HG02938 (cell line): ENCODE results near the gene FIP1L1.
A peak's percentile ranks its signal among the peaks of the same experiment; 100 is the strongest.
"Not testable (repeated sequence)": the region's sequence is repeated elsewhere in the genome, so short reads cannot be mapped to it uniquely, and the experiment has no call there.

Experiments used
- ATAC-seq: cut with Tn5 transposase; IDR thresholded peaks from one replicate; pipeline ENCODE4 v1.9.1; 2021; ENCODE audit warnings: mild to moderate bottlenecking, moderate library complexity; ENCODE audit not compliant: unreplicated experiment

The FIP1L1 gene

DNA sequence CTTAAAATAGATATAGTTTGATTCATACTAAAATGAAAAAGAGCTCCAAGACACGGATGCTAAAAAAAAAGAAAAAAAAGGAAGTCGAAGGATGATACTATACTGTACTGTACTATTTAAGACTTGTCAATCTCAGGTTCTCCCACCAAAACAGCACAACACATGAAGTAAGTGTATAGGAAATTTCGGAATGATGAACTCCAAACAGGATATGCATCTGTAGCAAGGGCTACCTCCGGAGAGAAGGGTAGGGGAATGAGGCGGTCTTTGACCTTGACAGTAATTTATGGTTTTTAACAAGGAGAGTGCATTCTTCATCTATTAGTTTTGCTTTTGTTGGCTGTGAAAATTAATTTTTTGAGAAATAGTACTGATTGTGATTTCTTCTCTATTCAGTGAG lies 541 bp upstream of the FIP1L1 start:
- no peak for ATAC-seq

DNA sequence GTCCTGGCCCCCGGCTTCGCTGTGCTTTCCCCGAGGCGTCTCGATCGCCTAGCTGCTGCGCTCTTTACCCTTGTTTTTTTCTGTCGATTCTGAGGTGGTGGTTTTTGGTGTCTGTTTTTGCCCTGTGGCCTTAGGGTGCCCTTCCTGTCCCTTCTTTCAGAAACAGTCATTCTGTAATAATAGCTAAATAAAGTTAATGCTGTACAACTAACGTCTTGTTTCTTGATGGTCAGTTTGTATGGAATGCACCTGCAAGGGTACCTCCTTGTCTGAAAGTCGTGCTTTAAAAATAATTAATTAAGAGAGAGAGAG lies 686 bp downstream of the FIP1L1 start:
- peak; percentile 43 for ATAC-seq

DNA sequence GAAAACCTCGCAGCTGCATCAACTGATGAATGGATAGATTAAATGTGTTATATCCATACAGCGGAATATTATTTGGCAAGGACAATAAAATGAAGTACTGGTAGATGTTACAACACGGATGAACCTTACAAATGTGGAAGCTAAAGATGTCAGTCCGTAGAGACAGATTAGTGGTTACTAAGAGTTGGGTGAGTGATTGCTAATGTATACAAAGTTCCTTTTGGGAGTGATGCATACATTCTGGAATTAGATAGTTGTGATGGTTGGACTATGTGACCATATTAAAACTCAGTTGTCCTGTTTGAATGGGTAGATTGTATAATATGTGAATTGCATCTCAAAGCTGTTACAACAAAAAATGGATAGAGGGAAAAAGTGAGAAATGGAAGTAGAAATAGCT lies 2.8 kb downstream of the FIP1L1 start:
- ATAC-seq, result no peak

DNA sequence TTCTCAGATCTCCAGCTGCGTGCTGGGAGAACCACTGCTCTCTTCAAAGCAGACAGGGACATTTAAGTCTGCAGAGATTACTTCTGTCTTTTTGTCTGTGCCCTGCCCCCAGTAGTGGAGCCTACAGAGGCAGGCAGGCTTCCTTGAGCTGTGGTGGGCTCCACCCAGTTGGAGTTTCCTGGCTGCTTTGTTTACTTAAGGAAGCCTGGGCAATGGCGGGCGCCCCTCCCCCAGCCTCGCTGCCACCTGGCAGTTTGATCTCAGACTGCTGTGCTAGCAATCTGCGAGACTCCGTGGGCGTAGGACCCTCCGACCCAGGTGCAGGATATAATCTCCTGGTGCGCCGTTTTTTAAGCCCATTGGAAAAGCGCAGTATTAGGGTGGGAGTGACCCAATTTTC lies 32.0 kb downstream of the FIP1L1 start:
- ATAC-seq, result not testable (repeated sequence)

DNA sequence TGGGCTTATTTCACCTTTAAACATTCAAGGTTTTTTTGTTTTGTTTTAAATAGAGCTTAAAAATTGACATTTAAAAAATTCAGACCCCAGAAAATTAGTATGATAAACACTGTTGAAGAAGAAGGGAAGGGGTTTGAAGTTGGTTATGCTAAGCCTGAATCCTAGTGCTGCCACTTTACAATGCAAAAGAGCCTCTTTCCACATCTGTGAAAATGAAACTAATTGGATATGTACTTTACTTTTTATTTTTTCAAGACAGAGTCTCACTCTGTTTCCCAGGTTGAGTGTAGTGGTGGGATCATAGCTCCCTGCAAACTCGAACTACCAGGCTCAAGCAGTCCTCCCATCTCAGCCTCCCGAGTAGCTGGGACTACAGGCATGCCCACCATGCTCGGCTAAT lies 41.8 kb downstream of the FIP1L1 start:
- ATAC-seq, result no peak

DNA sequence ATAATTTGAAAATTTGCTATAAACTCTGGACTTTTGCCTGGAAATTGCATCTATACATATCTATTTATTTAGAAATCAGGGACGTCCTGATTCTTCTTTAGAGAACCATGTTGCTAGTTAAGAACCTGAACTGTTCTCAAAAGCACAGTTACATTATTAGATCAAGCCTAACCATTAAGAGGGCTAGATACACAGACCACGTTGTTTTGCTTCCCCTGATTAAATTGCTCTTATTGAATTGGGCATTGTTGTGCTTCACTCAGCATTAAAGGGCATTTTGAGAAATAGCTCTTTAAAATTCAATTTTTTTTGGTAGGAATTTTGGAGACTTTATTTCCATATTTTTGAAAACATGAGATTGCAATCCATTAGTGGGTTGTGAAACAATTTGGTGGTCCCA lies 44.4 kb downstream of the FIP1L1 start:
- no peak for ATAC-seq

DNA sequence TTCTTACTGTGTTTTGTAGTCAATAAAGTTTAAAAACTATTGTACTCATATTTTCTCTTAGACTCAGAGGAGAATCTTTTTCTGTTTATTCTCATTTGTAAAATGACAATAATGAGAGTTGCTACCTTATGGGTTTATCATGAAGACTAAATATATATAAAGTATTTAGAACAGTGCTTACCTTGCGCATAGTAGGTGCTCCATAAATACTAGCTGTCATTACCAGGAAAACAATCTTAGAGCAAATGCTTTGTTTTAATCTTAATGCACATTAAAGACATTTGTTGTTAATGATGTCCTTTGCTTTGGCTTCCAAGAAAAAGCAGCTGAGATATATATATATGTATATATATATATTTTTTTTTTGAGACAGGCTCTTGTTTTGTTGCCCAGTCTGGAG lies 44.9 kb downstream of the FIP1L1 start:
- no peak for ATAC-seq

DNA sequence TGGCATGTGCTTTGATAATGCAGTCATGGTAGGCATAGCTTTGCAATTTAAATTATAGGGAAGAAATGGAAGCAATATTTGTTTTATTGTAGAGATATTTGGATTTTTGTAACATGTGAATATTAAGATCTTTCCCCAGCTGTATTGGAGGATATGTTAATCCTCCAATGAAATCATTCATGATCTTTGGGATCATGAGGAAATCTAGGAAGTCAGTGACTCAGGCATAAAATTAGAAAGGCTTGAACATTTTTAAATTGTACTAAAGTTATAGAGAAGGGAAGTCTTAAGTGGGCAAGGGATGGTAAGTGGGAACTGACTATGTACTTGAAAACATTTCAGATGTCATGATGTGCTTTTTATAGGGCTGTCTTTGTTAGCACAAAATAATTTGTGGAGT lies 46.8 kb downstream of the FIP1L1 start:
- ATAC-seq, result no peak

DNA sequence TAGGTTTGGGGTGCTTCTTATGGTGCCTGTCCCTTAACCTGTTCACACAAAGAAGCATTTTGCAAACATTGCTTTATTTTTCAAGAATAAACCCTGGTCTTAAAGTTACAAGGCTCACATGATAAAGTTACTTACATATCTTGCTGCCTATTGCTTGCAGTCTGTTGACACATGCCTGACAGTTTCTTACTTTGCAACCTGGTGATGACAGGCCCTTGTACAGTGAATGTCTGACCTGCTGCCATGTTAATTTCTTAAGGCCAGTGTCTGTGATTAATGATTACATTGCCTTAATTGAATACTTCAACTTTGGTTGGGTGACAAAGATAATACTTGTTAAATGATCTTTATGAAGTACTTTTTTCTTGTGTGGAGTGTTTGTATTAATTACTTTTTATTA lies 49.9 kb downstream of the FIP1L1 start:
- ATAC-seq, result no peak

DNA sequence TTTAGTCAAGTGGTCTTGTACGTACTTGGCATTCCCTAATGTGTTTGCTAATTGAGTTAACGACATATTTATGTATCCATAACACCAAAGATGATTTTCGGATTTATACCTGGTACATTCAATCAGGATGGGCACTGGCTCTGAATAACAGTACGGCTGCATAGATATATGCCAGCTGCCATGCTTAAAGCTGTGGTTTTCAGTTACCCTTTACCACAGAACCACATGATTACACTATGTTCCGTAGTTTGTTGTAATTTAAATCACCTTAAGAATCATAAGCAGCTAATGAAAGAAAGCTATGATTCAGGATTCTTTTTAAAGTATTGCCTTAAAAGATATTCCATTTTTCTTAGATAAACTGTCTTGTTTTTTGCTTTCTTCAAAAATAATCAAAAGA lies 53.6 kb downstream of the FIP1L1 start:
- no peak for ATAC-seq

DNA sequence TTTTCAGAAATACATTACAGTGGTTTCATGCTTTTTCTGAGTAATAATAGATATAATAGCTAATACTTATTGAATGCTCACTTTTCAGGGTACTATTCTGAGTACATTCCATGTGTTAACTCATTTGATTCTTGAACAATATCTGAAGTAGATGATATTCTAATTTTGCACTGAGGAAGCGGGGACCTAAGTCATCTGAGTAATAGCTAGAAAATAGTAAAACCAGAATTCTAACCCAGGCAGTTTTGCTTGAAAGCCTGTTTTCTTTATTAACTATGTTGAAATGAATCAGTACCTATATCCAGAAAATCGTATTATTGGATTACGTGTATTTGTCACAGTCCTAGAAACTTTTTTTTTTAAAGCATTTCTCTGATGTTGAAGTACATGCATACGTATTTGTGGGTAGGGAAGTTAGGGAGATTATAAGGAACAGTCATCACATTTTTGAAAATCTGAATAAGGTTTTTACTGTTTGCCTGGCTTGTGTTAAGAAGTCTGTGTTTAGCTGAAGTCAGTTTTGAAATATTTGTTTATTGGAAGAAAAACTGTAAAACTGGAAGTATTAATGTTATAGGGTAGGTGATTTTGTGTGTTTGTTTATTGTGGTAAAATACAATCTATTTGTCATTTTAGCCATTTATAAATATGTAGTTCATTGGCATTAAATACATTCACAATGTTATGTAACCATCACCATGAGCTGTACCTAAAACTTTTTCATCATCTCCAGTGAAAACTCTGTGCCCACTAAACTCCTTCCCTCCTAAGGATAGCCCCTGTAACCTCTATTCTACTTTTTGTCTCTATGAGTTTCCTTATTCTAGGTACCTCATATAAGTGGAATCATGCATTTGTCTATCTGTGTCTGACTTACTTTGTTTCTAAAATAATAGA lies 55.3 kb downstream of the FIP1L1 start:
- ATAC-seq, result peak; percentile 80

DNA sequence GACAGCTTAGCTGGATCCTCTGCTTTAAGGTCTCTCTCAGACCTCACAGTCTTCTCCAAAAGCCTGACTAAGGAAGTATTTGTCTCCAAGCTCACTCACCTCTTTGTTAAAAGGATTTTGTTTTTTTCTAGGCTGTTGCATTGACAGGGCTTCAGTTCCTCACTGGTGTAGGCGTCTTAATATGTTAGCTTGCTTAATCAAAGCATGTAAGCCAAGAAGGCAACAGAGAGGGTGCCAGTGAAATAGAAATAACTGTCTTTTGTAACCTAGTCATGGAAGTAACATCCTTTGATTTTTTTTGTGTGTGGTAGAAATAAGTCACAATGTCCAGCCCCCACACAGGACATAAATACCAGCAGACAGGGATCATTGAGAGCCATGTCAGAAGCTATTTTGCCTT lies 58.8 kb downstream of the FIP1L1 start:
- ATAC-seq, result no peak

DNA sequence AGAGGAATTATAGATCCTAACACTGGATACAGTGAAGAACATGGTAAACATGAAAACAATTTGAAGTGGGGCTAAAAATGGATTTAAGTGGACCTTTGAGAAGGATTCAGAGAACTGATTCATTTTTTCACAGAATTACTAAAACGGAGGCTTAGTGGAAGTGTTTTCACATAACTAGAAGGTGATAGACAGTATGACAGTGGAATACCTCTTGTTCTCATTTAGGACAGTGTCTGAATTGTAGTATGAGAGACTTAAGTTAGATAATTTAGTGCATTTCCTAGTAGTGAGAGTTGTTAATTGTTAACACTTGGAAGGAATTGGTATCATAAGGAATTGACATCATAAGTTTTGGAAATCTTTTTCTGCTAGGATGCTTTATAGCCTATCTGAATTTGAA lies 64.1 kb downstream of the FIP1L1 start:
- no peak for ATAC-seq

DNA sequence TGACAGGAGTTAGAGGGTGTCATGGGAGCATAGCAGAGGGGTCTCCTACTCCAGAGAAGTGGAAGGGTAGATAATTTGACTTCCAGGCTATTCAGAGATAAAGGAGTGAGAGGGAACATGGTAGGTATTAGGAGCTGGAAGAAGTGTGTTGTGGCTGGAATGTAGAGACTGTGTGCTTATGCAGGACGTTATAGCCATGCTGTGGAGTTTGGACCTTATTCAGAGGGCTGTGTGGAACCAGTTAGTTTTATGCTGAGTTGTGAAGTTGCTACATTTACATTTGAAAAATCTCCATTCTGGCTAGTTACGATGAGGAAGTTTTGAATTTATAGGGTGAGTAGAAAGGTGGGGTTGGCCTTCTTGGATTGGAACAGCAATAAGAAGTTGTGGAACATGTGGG lies 67.5 kb downstream of the FIP1L1 start:
- no peak for ATAC-seq

DNA sequence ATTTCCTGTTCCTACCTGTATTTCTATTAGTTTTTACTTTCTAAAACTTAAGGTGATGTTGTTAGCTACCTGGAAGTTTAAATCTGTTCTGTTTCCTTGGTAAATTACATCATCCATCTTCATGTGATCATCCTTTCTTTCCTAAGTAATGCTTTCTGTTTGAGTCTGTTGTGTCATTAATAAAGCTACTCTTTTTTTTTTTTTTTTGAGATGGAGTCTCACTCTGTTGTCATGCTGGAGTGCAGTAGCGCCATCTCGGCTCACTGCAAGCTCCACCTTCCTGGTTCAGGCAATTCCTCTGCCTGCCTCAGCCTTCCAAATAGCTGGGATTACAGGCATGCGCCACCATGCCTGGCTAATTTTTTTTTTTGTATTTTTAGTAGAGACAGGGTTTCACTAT lies 73.3 kb downstream of the FIP1L1 start:
- ATAC-seq, result no peak

DNA sequence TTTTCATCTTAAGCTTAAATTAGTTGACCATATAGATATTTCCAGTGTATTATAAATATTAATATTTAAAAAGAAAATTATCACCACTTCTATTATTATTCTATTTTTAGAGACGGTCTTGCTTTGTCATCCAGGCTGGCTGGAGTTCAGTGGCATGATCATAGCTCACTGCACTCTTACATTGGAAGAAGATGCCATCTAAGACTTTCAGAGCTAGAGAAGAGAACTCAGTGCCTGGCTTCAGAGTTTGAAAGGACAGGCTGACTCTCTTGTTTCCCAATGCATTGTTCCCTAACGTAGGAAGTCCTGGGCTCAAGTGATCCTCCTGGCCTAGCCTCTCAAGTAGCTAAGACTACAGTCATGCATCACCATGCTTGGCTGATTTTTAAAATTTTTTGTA lies 75.9 kb downstream of the FIP1L1 start:
- no peak for ATAC-seq

DNA sequence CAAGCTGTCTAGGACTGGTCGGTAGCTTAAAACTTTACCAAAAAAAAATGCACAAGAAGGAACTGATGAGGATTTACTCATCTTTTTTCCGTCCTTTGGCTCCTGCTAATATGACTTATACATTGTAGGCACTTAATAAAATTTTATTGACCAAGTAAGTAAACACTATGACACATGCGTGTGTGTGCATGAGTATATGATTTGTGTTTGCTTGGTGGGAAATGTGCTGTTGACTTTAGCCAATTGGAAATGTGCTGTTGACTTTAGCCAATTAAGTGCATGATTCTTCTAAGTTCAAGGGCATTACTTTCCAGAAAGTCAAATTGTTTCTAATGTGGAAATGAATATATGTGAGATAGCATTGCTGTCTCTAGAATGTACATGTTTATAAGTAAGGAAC lies 78.3 kb downstream of the FIP1L1 start:
- no peak for ATAC-seq

DNA sequence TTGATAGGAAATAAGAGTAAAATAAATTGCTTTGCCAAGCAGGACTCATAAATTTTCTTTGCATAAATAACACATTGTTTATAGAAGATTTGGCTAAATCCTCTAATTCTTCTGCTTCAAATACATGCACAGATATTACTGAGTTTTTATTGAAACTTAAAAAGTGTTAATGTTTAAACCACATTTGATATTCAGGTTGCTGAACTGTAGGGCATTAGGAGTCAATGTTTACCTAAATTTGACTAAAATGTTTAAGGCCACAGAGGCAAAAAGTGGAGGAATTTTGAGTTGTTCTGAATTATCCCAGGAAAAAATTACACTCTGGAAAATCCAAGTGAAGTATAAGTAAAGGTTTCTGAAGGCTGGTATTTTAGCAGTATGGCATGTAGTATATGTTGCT lies 78.7 kb downstream of the FIP1L1 start:
- no peak for ATAC-seq

DNA sequence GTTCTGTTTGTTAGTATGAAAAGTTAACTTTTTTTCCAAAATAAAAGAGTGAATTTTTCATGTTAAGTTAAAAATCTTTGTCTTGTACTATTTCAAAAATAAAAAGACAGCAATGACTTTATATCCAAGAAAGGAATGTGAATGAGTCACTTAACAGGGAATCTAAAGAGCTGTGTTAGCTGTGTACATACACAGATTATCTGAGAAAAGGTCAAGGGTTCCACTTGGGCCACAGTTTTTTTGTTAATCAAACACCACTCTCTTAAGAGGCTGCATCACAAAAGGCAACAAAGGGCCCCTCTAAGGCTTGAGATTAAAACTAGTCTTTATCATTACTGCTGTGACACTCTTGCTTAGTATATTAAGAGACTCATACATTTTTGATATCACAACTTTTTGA lies 82.1 kb downstream of the FIP1L1 start:
- ATAC-seq, result no peak

DNA sequence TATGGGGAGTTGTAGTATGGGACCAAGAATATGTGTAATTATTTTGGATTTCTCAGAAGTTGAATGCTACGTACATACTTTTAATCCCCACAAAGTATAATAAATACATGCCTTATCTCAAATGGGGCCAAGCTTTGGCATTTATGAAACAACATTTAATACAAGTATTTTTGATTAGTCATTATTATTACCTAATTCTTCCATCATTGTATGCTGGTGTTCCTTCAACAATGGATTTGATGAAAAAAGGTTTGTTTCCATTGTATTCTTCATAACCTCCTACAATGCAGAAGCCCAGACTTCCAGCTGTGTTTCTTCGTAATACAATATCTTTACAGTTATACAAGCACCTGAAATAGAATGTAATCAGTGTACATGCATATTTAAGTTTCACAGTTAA lies 83.8 kb downstream of the FIP1L1 start:
- no peak for ATAC-seq

DNA sequence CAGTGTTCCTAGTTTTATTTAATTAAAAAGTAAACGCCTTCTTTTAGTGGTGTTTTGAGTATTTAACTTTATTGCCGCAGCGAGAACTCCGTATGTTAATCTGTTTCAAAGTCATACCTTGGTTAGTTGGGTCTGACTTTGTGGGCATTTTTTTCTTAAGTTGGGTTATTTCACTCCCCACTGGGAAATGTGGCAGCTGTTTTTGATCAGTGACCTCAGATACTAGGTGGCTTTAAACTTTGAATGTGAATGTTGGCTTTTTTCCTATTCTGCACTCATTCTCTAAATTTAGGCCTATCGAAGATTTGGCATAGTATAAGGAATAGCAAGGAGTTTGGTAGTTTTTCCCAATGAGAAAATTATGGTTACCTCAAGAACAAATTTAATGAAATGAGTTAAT lies 85.9 kb downstream of the FIP1L1 start:
- ATAC-seq, result no peak

DNA sequence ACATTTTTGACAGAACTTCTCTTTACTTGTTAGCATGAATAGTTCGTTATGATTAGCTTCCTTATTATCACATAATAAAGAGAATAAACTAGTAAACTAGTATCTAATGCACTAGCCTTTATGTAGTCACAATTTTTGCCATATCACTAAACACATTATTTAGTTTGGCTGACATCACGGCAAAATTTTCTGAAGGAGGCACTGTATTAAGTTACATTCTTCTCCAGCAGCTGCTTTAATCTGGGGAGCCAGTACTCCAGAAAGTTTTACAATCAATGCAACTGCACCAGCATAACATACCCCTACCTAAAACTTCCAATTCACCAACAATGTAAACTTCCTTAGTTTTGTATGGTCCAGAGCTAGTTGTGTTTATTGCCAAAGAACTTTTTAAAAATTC lies 87.8 kb downstream of the FIP1L1 start:
- ATAC-seq, result no peak

DNA sequence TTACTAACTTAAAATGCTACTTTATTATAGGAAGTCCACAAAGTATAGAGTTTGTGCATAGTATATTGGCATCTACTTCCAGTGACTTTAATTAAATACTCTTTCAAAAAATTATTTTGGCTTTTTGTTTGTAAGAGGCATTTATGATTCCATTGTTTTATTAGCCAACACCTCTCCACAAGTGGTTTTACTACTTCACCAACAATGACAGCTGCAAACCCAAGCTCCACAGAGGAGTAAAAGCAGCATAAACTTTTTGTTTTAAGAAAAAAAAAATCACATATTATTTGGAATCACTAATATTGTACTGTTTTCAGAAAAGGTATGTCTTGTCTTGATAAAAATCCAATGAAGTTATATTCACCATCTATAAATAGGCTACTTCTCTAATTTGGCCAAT lies 88.5 kb downstream of the FIP1L1 start:
- ATAC-seq, result no peak
